MM.1S (cell line): ENCODE data around the gene MAD1L1.

ENCODE experiments used
- CTCF ChIP-seq: fragments of 300-600 bp; sonication (generic); IDR thresholded peaks from 2 replicates; pipeline ENCODE4 v1.5.1; 2016; ENCODE audit warnings: antibody characterized with exemption, low read length, mixed read lengths
- EZH2 ChIP-seq: fragments of 300-600 bp; sonication (generic); optimal IDR thresholded peaks from 2 replicates; pipeline ENCODE3; 2017; ENCODE audit warnings: low read depth, mild to moderate bottlenecking, antibody characterized with exemption, low read length, mixed read lengths
- EZH2phosphoT487 ChIP-seq: fragments of 300-600 bp; sonication (generic); IDR thresholded peaks from 2 replicates; pipeline ENCODE4 v1.6.1; 2018; ENCODE audit warnings: antibody characterized with exemption, low read length

DNA sequence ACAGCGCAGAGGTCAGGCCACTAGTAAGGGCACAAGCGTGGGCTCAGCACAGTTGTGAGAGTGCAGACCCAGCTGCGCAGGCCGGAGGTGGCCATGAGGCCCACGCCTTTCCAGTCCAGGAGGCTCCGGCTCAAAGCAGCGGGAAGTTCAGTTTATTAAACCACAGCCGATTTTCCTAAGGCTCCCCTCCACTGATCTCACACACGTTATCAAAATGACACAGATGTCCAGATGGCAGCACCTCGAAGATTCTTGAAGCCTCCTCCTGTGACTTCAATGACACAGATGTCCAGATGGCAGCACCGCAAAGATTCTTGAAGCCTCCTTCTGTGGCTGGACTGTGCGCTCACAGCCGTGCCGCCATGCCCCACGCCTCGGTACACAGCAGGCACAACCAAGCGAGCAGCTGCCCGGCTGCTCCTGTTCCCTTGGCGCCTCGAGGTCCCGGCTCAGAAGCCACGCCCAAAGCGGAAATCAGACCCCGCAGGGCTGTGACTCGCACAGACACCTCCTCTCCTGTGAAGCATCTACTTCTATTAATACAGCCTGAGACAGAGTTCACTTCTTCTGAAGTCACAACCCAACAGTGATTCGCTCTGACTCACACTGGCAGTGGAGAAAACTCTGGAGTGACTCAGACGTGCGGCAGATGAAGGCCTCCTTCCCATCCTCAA is 122.7 kb downstream of the MAD1L1 start:
- no peak for TF ChIP-seq CTCF
- TF ChIP-seq EZH2: no peak
- TF ChIP-seq EZH2phosphoT487: no peak
